Calu3 (cell line): ENCODE measurements around the gene ZNF213. TPM values are rescaled to one million over a fixed set of nuclear protein-coding genes. Genes with fewer than 3 reads are reported as not detected.

Experiments
- BruUV-seq: library from RNA; stranded (reverse); fragments of 400-500 nt; replicated peaks from 2 replicates; lab custom pipeline; 2021; lab: Mats Ljungman, UMichigan
- CTCF ChIA-PET: fragments of 300-600 bp; sonication (Branson Sonifier 250); formaldehyde crosslinking; loops from one replicate; lab custom pipeline; 2022; ENCODE audit warnings: antibody characterized with exemption; lab: Charles Lee
- DNase-seq: peaks from one replicate; pipeline ENCODE4 v3.0.0; 2022
- H3K27ac Mint-ChIP-seq: one replicate; pipeline ENCODE4 v1.8.0; 2022; ENCODE audit warnings: mixed read lengths; ENCODE audit not compliant: unreplicated experiment
- H3K27me3 Mint-ChIP-seq: one replicate; pipeline ENCODE4 v1.8.0; 2022; ENCODE audit warnings: mixed read lengths; ENCODE audit not compliant: unreplicated experiment
- H3K36me3 Mint-ChIP-seq: one replicate; pipeline ENCODE4 v1.8.0; 2022; ENCODE audit warnings: mild to moderate bottlenecking, moderate library complexity, mixed read lengths; ENCODE audit not compliant: insufficient read depth, unreplicated experiment
- H3K4me1 Mint-ChIP-seq: one replicate; pipeline ENCODE4 v1.8.0; 2022; ENCODE audit warnings: mild to moderate bottlenecking, low read depth, mixed read lengths; ENCODE audit not compliant: unreplicated experiment
- H3K4me3 Mint-ChIP-seq: one replicate; pipeline ENCODE4 v1.8.0; 2022; ENCODE audit warnings: mild to moderate bottlenecking, low read depth, moderate library complexity, mixed read lengths; ENCODE audit not compliant: unreplicated experiment
- H3K9me3 Mint-ChIP-seq: one replicate; pipeline ENCODE4 v1.8.0; 2022; ENCODE audit warnings: low read depth, mixed read lengths; ENCODE audit not compliant: unreplicated experiment
- intact Hi-C: fragments of 100-400 bp; cut with micrococcal nuclease; formaldehyde crosslinking; loops from one replicate; pipeline ENCODE4 v1.10.0; 2022; ENCODE audit not compliant: unreplicated experiment
- total RNA-seq: library from RNA; stranded (reverse); gene quantifications from 2 replicates; pipeline ENCODE4 v1.2.3, GENCODE V29; 2022
- TF ChIP-seq, protein P1 (sequence below): fragments of 200-600 bp; IDR thresholded peaks from one replicate; pipeline ENCODE4 v1.8.0; 2022; ENCODE audit warnings: antibody characterized with exemption; ENCODE audit not compliant: unreplicated experiment

Gene ZNF213
- total RNA-seq, 1 experiment from 2014 or later: 11.8 TPM

DNA sequence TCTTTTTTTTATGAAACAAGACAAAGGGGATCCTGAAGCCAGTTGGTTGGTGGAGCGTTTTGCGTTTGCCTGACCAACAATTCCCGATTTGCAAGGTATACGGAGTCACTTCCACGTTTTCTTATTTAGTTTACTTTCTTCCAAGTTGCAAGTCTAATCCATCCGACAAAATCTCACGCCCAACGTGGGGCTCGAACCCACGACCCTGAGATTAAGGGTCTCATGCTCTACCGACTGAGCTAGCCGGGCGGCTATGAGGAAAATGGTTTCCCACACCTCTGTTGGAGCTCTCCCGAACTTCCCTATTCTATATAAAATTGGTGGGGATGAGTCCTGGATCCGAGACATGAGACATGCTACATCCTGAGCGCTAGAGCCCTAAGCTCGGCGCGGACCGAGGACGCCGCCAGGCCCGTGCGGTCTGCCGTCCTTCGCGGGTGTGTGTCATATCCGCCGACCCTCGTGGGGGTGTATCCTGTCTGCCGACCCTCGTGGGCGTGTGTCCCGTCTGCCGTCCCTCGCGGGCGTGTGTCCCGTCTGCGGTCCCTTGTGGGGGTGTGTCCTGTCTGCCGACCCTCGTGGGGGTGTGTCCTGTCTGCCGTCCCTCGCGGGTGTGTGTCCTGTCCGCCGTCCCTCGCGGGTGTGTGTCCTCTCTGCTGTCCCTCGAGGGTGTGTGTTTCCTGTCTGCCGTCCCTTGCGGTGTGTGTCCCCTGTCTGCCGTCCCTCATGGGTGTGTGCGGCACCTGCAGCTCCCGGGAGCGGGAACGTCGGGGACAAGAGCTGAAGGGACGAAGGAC lies 22.6 kb downstream of the ZNF213 start:
- H3K4me1 Mint-ChIP-seq: peaks cover 25% of the 10 kb centered on the region
- peak overlapping the region; percentile 77 for H3K27ac Mint-ChIP-seq
- H3K9me3 Mint-ChIP-seq: no peaks in the 10 kb centered on the region
- CTCF ChIA-PET: interaction anchor here (0.8 to 2.5 kb wide), 7 partner anchors 8 to 126 kb away, joined by 3 to 23 read pairs (median 7); partner anchors contain the start of genes OR1F1 and ZNF213
- no peaks in the 10 kb centered on the region for H3K27me3 Mint-ChIP-seq
- intact Hi-C loops: no loop called here
- TF ChIP-seq, protein P1, sequence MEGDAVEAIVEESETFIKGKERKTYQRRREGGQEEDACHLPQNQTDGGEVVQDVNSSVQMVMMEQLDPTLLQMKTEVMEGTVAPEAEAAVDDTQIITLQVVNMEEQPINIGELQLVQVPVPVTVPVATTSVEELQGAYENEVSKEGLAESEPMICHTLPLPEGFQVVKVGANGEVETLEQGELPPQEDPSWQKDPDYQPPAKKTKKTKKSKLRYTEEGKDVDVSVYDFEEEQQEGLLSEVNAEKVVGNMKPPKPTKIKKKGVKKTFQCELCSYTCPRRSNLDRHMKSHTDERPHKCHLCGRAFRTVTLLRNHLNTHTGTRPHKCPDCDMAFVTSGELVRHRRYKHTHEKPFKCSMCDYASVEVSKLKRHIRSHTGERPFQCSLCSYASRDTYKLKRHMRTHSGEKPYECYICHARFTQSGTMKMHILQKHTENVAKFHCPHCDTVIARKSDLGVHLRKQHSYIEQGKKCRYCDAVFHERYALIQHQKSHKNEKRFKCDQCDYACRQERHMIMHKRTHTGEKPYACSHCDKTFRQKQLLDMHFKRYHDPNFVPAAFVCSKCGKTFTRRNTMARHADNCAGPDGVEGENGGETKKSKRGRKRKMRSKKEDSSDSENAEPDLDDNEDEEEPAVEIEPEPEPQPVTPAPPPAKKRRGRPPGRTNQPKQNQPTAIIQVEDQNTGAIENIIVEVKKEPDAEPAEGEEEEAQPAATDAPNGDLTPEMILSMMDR: no peak
- TSS peak; percentile 97 for BruUV-seq
- H3K4me3 Mint-ChIP-seq: peak overlapping the region; percentile 84
- peak; percentile 93 for DNase-seq
- H3K36me3 Mint-ChIP-seq: peaks cover 57% of the 10 kb centered on the region

DNA sequence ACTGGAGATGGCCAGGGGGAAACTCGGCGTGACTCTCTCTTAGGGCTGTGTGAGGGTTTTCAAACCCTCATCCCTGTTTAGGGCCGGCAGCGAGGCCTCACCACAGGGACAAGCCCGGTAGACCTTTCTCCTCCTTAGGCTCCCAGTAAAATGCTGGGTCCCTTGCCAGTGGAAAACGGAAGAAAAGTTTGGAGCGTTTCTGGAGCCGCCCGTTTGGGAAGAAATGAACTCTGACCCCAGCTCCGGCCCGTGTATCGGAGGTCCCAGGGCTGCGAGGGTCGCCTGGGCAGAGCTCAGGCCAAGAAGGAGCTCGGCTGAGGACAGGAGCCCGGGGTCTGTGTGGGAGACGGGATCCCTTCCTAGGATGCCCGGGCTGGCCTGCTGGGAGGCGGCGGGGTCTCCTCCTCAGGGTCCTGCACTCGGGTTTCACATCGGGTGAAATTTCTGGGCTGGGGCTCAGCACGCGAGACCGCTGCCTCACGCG lies 23.2 kb downstream of the ZNF213 start:
- Mint-ChIP-seq H3K4me3 (peak overlapping the region; percentile 84), H3K36me3 (peaks cover 50% of the 10 kb centered on the region), H3K9me3 (no peaks in the 10 kb centered on the region), H3K27ac (peak overlapping the region; percentile 77), H3K4me1 (peaks cover 19% of the 10 kb centered on the region), H3K27me3 (no peaks in the 10 kb centered on the region)
- TF ChIP-seq, protein P1: no peak
- intact Hi-C loops: no loop called here
- DNase-seq: peak; percentile 45
- BruUV-seq: no TSS peak
- CTCF ChIA-PET: interaction anchor here (0.5 to 2.5 kb wide), 16 partner anchors 8 to 1211 kb away, joined by 3 to 23 read pairs (median 4); partner anchors contain the start of genes OR1F1 and ZNF213

DNA sequence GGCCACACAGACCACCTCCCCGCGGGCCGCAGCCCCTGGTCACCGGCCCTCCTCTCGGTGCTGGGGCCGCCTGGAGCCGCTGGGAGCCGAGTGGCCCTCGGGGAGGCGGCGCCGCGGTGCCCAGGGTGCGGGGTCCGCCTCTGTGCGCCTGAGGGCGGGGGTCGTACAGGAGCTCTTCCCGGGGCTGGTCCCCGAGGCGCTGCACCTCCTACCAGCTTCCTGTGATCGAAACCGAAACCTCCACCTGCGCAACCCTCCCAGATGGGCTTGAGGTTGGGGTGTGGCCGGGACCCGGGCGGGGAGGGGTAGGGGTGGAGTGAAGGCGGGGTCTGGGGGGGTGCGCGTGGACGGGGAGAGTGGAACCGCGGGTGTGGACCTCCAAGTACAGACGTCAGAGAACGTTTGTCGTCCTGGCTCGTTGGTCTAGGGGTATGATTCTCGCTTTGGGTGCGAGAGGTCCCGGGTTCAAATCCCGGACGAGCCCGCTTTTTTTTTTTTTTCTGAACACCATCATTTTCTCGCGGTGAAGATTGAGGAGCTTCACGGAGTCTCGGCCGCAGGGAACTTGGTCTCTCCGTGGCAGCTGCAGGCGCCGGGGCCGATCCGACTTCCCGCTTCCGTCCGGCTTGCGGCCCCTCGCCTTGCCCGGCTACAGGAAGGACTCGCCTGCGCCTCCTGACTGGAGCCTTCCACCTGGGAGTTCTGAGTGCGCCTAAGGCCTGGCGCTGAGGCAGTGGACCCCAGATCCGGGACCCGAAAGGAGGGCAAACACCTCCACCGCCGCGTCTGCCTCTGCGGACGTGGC lies 23.9 kb downstream of the ZNF213 start:
- CTCF ChIA-PET: interaction anchor here (0.5 to 2.5 kb wide), 16 partner anchors 9 to 1210 kb away, joined by 3 to 23 read pairs (median 4); partner anchors contain the start of genes OR1F1 and ZNF213

More for the DNA sequence above, 23.9 kb downstream of the ZNF213 start:
- Mint-ChIP-seq H3K4me1 (peaks cover 18% of the 10 kb centered on the region), H3K9me3 (no peaks in the 10 kb centered on the region), H3K27me3 (no peaks in the 10 kb centered on the region), H3K36me3 (peaks cover 50% of the 10 kb centered on the region), H3K4me3 (peak overlapping the region; percentile 84), H3K27ac (peak overlapping the region; percentile 77)
- TSS peak; percentile 70 for BruUV-seq
- intact Hi-C loops: no loop called here
- TF ChIP-seq, protein P1: no peak
- DNase-seq: peak; percentile 98
